A549 (cell line): Measurements from ENCODE around the gene NPLOC4. TPM values are rescaled to one million over a fixed set of nuclear protein-coding genes. Genes with fewer than 3 reads are reported as not detected.

ENCODE experiments used
- ATAC-seq, 2 experiments: fragments of 200-7000 bp in 1 of 2; fragments of >200 bp in 1 of 2; cut with Nextera tagmentation in 1 of 2; cut with Tn5 transposase in 1 of 2; 3 replicates each; pipeline versions ENCODE4 v1.8.0 to v1.9.1; 2018 to 2020; ENCODE audit warnings: mild to moderate bottlenecking in 1 of 2, moderate library complexity in 1 of 2
- CTCF ChIA-PET: fragments of 300-600 bp; sonication (Branson Sonifier 250); formaldehyde crosslinking; extraction: SDS; loops from one replicate; lab custom pipeline; 2021; ENCODE audit warnings: antibody characterized with exemption, inconsistent platforms; lab: Yijun Ruan, JAX
- POLR2A ChIA-PET: fragments of 350-600 bp; formaldehyde crosslinking; extraction: SDS; loops from one replicate; lab custom pipeline; 2021; ENCODE audit warnings: antibody characterized with exemption, inconsistent platforms; lab: Yijun Ruan, JAX
- DNase-seq, 2 experiments: peaks; one replicate each; pipeline versions ENCODE4 v3.0.0 to v3.0.0-alpha.2; 2011 to 2016; ENCODE audit warnings: low read depth in 1 of 2, low spot score in 1 of 2
- FAIRE-seq: peaks from 2 replicates; lab custom pipeline; 2011; peaks lifted over from hg19 to GRCh38; lab: Jason Lieb, UNC
- H3K27ac ChIP-seq, 2 experiments: fragments of >200 bp; sonication (Bioruptor Twin); formaldehyde crosslinking; 3 replicates each; pipeline ENCODE4 v1.5.1; 2016 to 2017
- H3K4me1 ChIP-seq: fragments of >200 bp; sonication (Bioruptor Twin); formaldehyde crosslinking; 3 replicates; pipeline ENCODE4 v1.6.1; 2016
- H3K4me2 ChIP-seq: fragments of >200 bp; sonication (Bioruptor Twin); formaldehyde crosslinking; 3 replicates; pipeline ENCODE4 v1.6.1; 2016
- H3K4me3 ChIP-seq: fragments of >200 bp; sonication (Bioruptor Twin); formaldehyde crosslinking; 3 replicates; pipeline ENCODE4 v1.5.1; 2016
- H3K9me3 ChIP-seq: fragments of >200 bp; sonication (Bioruptor Twin); formaldehyde crosslinking; 3 replicates; pipeline ENCODE4 v1.6.1; 2016
- CBX8 ChIP-seq: fragments of 200-600 bp; sonication (generic); IDR thresholded peaks from 2 replicates; pipeline ENCODE4 v1.6.1; 2016
- CEBPB ChIP-seq, 2 experiments: fragments of >200 bp in 1 of 2; sonication (Bioruptor Twin) in 1 of 2; formaldehyde crosslinking in 1 of 2; IDR thresholded peaks; 2 replicates each; pipeline ENCODE4 v1.6.1; 2012 to 2016
- EHMT2 ChIP-seq: fragments of 200-600 bp; sonication (generic); IDR thresholded peaks from 2 replicates; pipeline ENCODE4 v1.6.1; 2016; ENCODE audit warnings: antibody characterized with exemption, low read depth, mild to moderate bottlenecking, moderate library complexity
- FOSL2 ChIP-seq, 2 experiments: fragments of 450-650 bp in 1 of 2; fragments of >200 bp in 1 of 2; sonication (Bioruptor Twin) in 1 of 2; formaldehyde crosslinking; IDR thresholded peaks; 2 replicates each; pipeline versions ENCODE4 v1.5.0 to v1.6.1; 2016 to 2020; ENCODE audit warnings: mild to moderate bottlenecking in 1 of 2, moderate library complexity in 1 of 2
- FOXS1 ChIP-seq: fragments of 250-450 bp; sonication (Bioruptor Pico); IDR thresholded peaks from 2 replicates; pipeline ENCODE4 v1.5.0; 2020; ENCODE audit warnings: mild to moderate bottlenecking, moderate library complexity
- GATA3 ChIP-seq: IDR thresholded peaks from 2 replicates; pipeline ENCODE4 v1.6.1; 2012; ENCODE audit warnings: borderline replicate concordance
- HEYL ChIP-seq: fragments of 250-450 bp; sonication (Bioruptor Pico); IDR thresholded peaks from 2 replicates; pipeline ENCODE4 v1.8.0; 2021; ENCODE audit warnings: mild to moderate bottlenecking, moderate library complexity
- HOXB13 ChIP-seq: fragments of 250-450 bp; sonication (Bioruptor Pico); IDR thresholded peaks from 2 replicates; pipeline ENCODE4 v1.5.0; 2020; ENCODE audit warnings: low read depth, mild to moderate bottlenecking, moderate library complexity
- JUN ChIP-seq, 2 experiments: fragments of >200 bp; sonication (Bioruptor Twin); formaldehyde crosslinking; IDR thresholded peaks; 2 replicates in 1 of 2; 3 replicates in 1 of 2; pipeline ENCODE4 v1.6.1; 2016 to 2017
- JUNB ChIP-seq: fragments of >200 bp; sonication (Bioruptor Twin); formaldehyde crosslinking; IDR thresholded peaks from 2 replicates; pipeline ENCODE4 v1.6.1; 2016
- NPAS2 ChIP-seq: fragments of 250-450 bp; sonication (Bioruptor Pico); IDR thresholded peaks from 2 replicates; pipeline ENCODE4 v1.8.0; 2022; ENCODE audit warnings: mild to moderate bottlenecking, moderate library complexity, borderline replicate concordance
- PHF8 ChIP-seq: fragments of 200-600 bp; sonication (generic); IDR thresholded peaks from 2 replicates; pipeline ENCODE4 v1.6.1; 2016; ENCODE audit warnings: low read depth, mild to moderate bottlenecking, antibody characterized with exemption, moderate library complexity, borderline replicate concordance
- POLR2A ChIP-seq: IDR thresholded peaks from 2 replicates; pipeline ENCODE4 v1.6.1; 2012; ENCODE audit warnings: mild to moderate bottlenecking, low read length
- RARB ChIP-seq: fragments of 250-450 bp; sonication (Bioruptor Pico); IDR thresholded peaks from 2 replicates; pipeline ENCODE4 v1.8.0; 2021; ENCODE audit warnings: mild to moderate bottlenecking, moderate library complexity
- RNF2 ChIP-seq: fragments of 200-600 bp; sonication (generic); IDR thresholded peaks from 2 replicates; pipeline ENCODE4 v1.6.1; 2016; ENCODE audit warnings: low read depth, mild to moderate bottlenecking, antibody characterized with exemption, moderate library complexity, borderline replicate concordance
- SREBF2 ChIP-seq: fragments of 450-650 bp; IDR thresholded peaks from 2 replicates; pipeline ENCODE4 v1.6.1; 2014; ENCODE audit warnings: mild to moderate bottlenecking, moderate library complexity
- ZFP36 ChIP-seq: fragments of 450-650 bp; IDR thresholded peaks from 2 replicates; pipeline ENCODE4 v1.6.1; 2014; ENCODE audit warnings: borderline replicate concordance; ENCODE audit not compliant: partially characterized antibody
- ZNF302 ChIP-seq: fragments of 250-450 bp; sonication (Bioruptor Pico); IDR thresholded peaks from 2 replicates; pipeline ENCODE4 v1.9.0; 2021; ENCODE audit warnings: inconsistent platforms, mild to moderate bottlenecking, moderate library complexity
- ZSCAN20 ChIP-seq: fragments of 250-450 bp; sonication (Bioruptor Pico); IDR thresholded peaks from 2 replicates; pipeline ENCODE4 v1.8.0; 2022; ENCODE audit warnings: mild to moderate bottlenecking, moderate library complexity
- WGBS: methylation state at CpG from one replicate; pipeline ENCODE4 v1.1.6; 2017; ENCODE audit errors: missing lambda C conversion rate; 5-methylcytosine and 5-hydroxymethylcytosine counted together
- polyA plus RNA-seq, 4 experiments: library from polyadenylated mRNA; depleted of rRNA in 3 of 4; stranded (reverse); fragments of >200 nt; fragmentation: RNase III in 1 of 4; extraction: RNeasy Plus Mini Kit Qiagen cat#74134 plus additional on column Dnase treatment in 1 of 4; gene quantifications; 2 replicates in 3 of 4; 3 replicates in 1 of 4; pipeline ENCODE4 v1.2.3, GENCODE V29; 2011 to 2017
- TF ChIP-seq, protein P1 (sequence below): fragments of >200 bp; sonication (Bioruptor Twin); formaldehyde crosslinking; IDR thresholded peaks from 3 replicates; pipeline ENCODE4 v1.6.1; 2016
- TF ChIP-seq, protein P2 (sequence below): IDR thresholded peaks from 2 replicates; pipeline ENCODE4 v1.6.1; 2012
- TF ChIP-seq, protein P3 (sequence below): IDR thresholded peaks from 2 replicates; pipeline ENCODE4 v1.6.1; 2012
- TF ChIP-seq, protein P4 (sequence below): fragments of 150-350 bp; IDR thresholded peaks from 2 replicates; pipeline ENCODE4 v1.6.1; 2014; ENCODE audit warnings: low read depth, mild to moderate bottlenecking, low read length
- TF ChIP-seq, protein P5 (sequence below): fragments of 250-450 bp; sonication (Bioruptor Pico); IDR thresholded peaks from 2 replicates; pipeline ENCODE4 v1.5.0; 2020; ENCODE audit warnings: low read depth, mild to moderate bottlenecking, moderate library complexity

NPLOC4 gene
- polyA plus RNA-seq, 2 of the 4 experiments (the other 2 are of a cell fraction): 98.5 to 101 TPM

DNA sequence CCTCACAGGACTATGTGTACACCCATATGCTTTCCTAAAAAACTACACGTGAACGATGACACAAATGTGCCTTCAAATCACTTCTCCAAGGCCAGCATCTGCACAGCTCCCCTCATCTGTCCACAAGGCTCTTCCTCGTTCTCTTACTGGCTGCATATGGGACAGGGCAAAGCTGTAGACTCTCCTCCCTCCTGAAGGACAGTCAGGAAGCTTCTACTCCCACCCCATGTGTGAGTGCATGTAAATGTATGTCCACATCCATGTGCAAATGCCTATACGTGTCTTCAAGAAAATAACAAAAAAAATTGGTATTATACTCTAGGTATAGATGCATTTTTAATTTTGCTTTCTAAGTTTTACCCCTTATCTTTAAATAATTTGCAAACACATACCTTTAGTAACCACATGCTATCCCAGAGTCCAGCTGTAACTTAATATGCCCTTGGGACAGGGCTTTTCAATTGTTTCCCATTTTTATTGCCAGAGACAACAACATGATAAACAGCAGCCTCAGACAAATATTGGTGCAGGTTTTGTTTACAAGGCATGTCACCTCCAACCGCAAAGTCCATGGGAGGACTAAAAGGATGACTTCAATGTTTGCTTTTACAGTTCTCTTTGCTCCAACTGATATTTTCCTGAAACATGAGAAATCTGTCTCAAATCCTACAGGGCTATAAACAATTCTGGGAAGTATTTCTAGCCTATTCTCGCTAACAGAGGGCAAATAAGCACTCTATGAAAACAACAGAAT is 53.1 kb downstream of the NPLOC4 start:
- TF ChIP-seq, protein P1, sequence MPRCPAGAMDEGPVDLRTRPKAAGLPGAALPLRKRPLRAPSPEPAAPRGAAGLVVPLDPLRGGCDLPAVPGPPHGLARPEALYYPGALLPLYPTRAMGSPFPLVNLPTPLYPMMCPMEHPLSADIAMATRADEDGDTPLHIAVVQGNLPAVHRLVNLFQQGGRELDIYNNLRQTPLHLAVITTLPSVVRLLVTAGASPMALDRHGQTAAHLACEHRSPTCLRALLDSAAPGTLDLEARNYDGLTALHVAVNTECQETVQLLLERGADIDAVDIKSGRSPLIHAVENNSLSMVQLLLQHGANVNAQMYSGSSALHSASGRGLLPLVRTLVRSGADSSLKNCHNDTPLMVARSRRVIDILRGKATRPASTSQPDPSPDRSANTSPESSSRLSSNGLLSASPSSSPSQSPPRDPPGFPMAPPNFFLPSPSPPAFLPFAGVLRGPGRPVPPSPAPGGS: 0 out of 3 replicates have a peak, but pooled peaks have one; percentile 18
- TF ChIP-seq JUN (IDR thresholded peaks at IDR 0.05) (peak in 1 of 2 experiments; percentile 62; a peak in 1 of 5 replicates), POLR2A (no peak), ZNF302 (CRISPR knock-in tag) (no peak), HEYL (no peak), GATA3 (peak; percentile 89), CEBPB (IDR thresholded peaks at IDR 0.05) (peak in 1 of 2 experiments; percentile 39; a peak in 1 of 4 replicates), PHF8 (no peak), RNF2 (no peak), JUNB (0 out of 2 replicates have a peak, but pooled peaks have one; percentile 26)
- TF ChIP-seq, protein P2, sequence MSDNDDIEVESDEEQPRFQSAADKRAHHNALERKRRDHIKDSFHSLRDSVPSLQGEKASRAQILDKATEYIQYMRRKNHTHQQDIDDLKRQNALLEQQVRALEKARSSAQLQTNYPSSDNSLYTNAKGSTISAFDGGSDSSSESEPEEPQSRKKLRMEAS: peak; percentile 62; the same call in 1 of the 2 replicates
- TF ChIP-seq, protein P3, sequence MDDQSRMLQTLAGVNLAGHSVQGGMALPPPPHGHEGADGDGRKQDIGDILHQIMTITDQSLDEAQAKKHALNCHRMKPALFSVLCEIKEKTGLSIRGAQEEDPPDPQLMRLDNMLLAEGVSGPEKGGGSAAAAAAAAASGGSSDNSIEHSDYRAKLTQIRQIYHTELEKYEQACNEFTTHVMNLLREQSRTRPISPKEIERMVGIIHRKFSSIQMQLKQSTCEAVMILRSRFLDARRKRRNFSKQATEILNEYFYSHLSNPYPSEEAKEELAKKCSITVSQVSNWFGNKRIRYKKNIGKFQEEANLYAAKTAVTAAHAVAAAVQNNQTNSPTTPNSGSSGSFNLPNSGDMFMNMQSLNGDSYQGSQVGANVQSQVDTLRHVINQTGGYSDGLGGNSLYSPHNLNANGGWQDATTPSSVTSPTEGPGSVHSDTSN: 0 out of 2 replicates have a peak, but pooled peaks have one; percentile 18
- DNase-seq (peak in 1 of 2 experiments; percentile 73), ATAC-seq (no peak; a peak in 1 of 6 replicates), FAIRE-seq (no peak)
- ChIA-PET CTCF (interaction anchor here (2.0 to 45.0 kb wide), 3 partner anchors 0 to 65 kb away, joined by 6 to 1604 read pairs (median 1604); partner anchors contain the start of gene FAAP100), POLR2A (no interaction called here)
- WGBS: 62% methylated on average over 6 of the region's 6 CpGs
- H3K4me3 ChIP-seq: no peak overlapping the region
- H3K27ac ChIP-seq: no peak overlapping the region
- H3K9me3 ChIP-seq: no peaks in the 10 kb centered on the region
- peak overlapping the region; percentile 14 for H3K4me2 ChIP-seq
- peaks cover 51% of the 10 kb centered on the region for H3K4me1 ChIP-seq

DNA sequence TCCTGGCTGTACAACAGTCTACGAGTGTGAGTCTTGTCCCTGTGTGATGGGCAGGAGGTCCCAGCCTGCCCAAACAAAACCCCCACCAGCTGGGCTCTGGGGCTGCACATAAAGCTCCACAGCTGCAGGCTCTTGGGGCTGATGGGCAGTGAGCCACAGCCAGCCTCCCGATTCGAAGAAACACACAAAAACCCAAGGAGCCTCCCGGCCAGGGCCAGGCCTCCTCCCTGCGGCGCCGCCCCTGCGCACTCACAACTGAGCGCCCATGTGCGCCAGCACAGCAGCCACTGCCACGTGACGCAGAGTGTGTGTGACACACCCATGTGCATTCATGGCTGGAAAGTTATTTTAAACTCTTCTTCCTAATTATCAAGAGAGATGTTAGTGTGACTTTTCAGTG is 54.2 kb downstream of the NPLOC4 start:
- whole genome bisulfite sequencing: 93% methylated on average over 12 of the region's 12 CpGs
- no peak overlapping the region for H3K4me3 ChIP-seq
- ATAC-seq (no peak), FAIRE-seq (no peak), DNase-seq (no peak)
- CTCF ChIA-PET: interaction anchor here (0.8 to 45.0 kb wide), 4 partner anchors 1 to 64 kb away, joined by 3 to 1604 read pairs (median 805); partner anchors contain the start of gene FAAP100
- H3K9me3 ChIP-seq: no peaks in the 10 kb centered on the region
- TF ChIP-seq, protein P2: no peak
- TF ChIP-seq JUN (IDR thresholded peaks at IDR 0.05): no peak
- no peak for TF ChIP-seq FOSL2 (IDR thresholded peaks at IDR 0.05)
- TF ChIP-seq FOSL2 (CRISPR knock-in tag; IDR thresholded peaks at IDR 0.05): no peak
- TF ChIP-seq SREBF2: no peak
- TF ChIP-seq, protein P4, sequence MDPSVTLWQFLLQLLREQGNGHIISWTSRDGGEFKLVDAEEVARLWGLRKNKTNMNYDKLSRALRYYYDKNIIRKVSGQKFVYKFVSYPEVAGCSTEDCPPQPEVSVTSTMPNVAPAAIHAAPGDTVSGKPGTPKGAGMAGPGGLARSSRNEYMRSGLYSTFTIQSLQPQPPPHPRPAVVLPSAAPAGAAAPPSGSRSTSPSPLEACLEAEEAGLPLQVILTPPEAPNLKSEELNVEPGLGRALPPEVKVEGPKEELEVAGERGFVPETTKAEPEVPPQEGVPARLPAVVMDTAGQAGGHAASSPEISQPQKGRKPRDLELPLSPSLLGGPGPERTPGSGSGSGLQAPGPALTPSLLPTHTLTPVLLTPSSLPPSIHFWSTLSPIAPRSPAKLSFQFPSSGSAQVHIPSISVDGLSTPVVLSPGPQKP: no peak
- TF ChIP-seq FOXS1: no peak
- no peak for TF ChIP-seq ZFP36
- no peak for TF ChIP-seq HOXB13 (CRISPR knock-in tag)
- TF ChIP-seq ZSCAN20 (CRISPR knock-in tag): no peak
- no peak for TF ChIP-seq RARB (CRISPR knock-in tag)
- TF ChIP-seq CBX8: no peak
- TF ChIP-seq EHMT2: no peak
- TF ChIP-seq, protein P5, sequence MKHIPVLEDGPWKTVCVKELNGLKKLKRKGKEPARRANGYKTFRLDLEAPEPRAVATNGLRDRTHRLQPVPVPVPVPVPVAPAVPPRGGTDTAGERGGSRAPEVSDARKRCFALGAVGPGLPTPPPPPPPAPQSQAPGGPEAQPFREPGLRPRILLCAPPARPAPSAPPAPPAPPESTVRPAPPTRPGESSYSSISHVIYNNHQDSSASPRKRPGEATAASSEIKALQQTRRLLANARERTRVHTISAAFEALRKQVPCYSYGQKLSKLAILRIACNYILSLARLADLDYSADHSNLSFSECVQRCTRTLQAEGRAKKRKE (CRISPR knock-in tag): no peak
- TF ChIP-seq NPAS2 (CRISPR knock-in tag): no peak
- H3K4me2 ChIP-seq: no peak overlapping the region
- peaks cover 61% of the 10 kb centered on the region for H3K4me1 ChIP-seq
- POLR2A ChIA-PET: no interaction called here
- peak overlapping the region in 1 of 2 experiments; percentile 20; a peak in 2 of 6 replicates for H3K27ac ChIP-seq
